ENCODE results near the gene SRGAP1.

SRGAP1 gene

DNA sequence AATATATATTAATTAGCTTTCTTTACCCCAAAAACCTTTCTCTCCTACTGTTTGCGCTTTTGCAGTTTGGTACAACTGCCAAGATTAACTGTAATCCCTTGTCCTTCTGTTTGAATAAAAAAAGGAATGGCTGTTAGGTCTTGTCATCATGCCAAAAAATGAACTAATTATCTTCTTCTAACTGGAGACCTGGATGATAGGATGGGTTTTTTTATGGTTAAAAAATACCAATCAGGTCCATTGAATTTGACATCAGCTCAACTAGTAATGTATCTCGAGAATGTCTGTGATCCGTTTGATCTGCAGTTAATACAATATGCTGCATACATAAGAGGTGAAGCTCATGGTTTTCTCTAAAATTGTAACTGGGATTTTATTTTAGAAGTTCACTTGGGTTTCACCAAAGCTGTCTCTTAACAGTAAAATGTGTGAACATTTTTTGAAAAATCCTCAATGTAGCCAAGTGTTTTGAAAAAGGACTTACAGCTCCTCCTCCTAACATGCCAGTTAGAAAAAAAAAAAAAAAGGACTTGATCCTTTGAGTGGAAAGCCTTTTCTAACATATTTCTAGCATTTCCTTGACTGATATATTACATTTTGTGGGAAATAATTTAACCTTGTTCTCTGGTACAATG is 96.8 kb downstream of the SRGAP1 start:
- no peak for DNase-seq

DNA sequence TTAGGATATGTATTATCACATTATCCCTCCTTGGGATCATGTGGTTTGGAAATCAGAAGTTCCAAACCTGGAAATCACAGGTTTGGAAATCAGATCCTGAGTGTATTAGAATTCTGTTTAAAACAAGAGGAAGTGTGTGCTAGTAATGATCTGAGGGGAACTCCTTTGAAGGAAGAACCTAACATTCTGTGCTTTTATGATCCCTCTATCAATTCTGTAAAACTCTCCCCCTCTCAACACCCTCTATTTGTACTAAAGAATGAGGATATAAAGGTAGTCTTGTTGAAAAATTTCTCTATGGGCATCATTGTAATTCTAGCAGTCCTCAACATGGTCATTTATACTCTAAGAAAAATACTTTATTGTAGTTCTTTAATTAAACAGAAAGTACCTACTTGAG is 97.4 kb downstream of the SRGAP1 start:
- DNase-seq, result no peak

- DNase-seq, result no peak
Observed at GRCh38 chr12:63942464-63943241, 98.2 kb downstream of the SRGAP1 start.

- DNase-seq, result no peak
Observed at GRCh38 chr12:63944034-63944579, 99.6 kb downstream of the SRGAP1 start.

DNA sequence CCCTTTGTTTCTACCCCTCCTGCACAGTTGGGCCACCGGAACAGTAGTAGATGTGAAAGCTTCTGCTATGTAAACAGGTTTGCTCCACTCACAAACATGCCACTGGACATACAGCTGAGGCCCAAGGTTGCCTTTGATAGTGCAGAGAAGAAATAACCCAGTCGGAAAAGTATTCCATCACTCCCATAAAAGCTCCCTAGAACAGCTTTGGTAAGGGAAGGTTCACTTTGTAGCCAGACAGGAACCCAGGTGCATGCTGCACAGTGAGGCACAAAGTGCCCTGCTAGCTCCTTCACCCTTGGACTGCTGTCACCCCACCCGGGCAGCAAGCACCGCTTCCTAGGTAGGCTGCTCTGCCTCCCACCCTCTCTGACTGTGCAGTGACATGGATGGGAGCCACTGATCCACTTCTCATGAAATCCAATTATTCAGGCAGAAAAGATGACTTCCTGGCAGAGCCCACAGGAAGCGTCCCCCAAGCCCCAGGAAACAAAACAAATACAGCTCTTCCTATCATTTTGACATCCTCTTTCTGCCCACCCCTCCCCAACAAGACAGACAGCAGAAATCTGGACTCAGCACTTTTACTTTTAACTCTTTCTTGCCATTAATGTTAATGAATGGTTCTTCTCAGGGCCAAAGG is 100.2 kb downstream of the SRGAP1 start:
- DNase-seq, result no peak

DNA sequence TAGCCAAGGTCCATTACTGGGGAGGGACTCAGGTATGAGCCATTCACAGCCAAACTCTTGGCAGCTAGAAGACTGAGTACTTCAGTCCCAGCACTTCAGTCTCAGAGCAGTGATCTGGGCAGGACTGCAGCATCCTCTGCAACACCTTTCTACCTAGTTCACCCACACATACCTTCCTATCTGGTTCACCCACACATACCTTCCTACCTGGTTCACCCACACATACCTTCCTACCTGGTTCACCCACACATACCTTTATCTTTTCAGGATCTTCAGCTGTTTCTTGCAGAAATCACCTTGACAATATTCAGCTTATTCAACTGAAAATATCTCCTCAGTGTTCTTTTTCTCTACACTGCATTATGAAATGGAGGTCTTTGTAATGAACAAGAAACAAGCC is 101.3 kb downstream of the SRGAP1 start:
- DNase-seq, result no peak

GRCh38 chr12:63948211-63948610 is 103.7 kb downstream of the SRGAP1 start:
- DNase-seq, result no peak

DNA sequence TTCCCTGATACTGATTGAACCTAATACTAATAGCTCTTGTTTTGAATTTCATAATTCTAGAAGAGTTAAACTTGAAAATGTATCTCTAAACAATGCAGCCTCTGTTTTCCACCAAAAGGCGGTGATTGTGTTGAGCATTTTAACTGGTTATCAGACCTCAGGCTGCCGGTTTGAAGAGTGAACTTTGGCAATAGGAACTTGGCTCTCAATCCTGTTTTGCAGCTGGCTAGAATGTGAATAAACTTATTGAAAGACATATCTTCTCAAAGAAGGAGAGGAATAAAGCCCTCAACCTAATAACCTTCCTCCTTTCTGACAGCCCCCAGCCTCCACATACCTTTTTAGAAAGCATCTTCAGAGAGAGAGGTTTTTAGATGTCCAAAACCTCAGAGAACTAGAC is 105.4 kb downstream of the SRGAP1 start:
- no peak for DNase-seq

GRCh38 chr12:63952995-63953394 is 108.5 kb downstream of the SRGAP1 start:
- DNase-seq, result no peak

- no peak for DNase-seq
Observed at GRCh38 chr12:63955831-63956666, 111.5 kb downstream of the SRGAP1 start.

DNA sequence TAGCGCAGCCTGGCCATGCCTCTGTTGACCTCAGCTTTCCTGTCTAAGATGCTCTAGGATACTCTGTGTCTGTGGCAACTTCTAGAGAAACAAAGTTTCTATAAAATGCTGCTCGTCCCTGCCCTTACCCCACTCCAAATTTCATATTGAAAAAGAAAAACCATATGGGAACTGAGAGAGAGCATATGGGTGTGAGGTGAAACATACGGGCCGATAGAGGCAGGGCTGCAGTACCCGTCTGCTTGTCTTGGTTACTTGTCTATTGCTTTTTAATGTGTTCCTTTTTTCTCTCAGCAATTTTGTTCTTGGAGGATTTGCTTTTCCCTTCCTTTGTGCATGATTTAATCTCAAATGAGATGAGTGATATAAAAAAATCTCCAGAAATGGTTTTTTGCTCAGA is 113.0 kb downstream of the SRGAP1 start:
- no peak for DNase-seq

DNA sequence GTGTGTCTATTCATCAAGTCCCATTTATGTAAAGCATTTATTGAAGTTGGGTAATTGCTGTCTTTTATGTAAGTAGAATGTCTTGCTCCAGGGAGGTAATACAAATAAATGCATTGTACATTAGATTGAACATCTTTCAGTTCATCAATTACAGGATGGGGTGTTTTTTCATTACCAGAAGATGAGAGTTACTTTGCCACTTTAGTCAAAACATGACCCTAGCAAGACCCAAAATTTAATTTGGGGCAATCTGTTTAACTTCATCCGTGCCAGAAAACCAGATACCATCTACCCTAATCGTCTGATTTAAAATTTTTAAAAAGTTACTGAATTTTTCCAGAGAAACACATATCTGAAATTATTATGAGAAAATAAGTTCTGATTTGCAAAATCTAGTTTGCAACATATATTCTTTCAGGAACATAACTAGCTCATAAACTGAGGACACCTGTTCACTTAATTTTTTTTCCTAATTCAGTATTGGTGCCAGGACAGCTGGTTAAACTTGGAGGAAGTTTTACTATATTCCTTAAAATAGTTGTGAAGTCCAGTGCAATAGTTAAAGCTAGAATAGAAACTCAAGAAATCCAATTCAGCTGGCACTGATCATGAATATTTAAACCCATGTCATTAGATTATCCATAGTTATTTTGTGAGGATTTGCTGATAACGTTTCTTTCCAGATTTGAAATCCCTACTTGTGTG is 114.5 kb downstream of the SRGAP1 start:
- DNase-seq, result no peak

- no peak for DNase-seq
Observed at GRCh38 chr12:63961048-63961447, 116.5 kb downstream of the SRGAP1 start.

GRCh38 chr12:63961543-63961942 is 117.0 kb downstream of the SRGAP1 start:
- no peak for DNase-seq

GRCh38 chr12:63963868-63964267 is 119.4 kb downstream of the SRGAP1 start:
- DNase-seq, result no peak

GRCh38 chr12:63964301-63964700 is 119.8 kb downstream of the SRGAP1 start:
- no peak for DNase-seq

- no peak for DNase-seq
Observed at GRCh38 chr12:63965936-63966605, 121.6 kb downstream of the SRGAP1 start.

DNA sequence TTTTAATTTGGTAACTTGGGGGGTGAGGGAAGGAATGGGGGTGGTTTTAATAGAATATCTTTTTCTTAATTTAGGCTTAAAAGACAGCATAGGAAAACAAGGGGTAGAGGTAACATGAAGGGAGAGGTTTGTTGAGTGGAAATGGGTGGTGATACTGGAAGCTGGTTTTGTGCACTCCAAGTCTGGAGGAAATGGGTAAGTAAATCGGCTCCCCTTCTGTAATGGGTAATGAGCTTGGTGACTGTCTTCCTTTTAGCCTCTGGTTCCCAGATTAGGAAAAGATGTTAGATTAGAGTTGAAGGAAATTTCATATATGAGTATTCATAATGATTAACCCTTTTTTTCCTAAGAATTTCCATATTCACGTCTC is 122.1 kb downstream of the SRGAP1 start:
- no peak for DNase-seq

- no peak for DNase-seq
Observed at GRCh38 chr12:63967358-63968145, 123.1 kb downstream of the SRGAP1 start.

GRCh38 chr12:63968673-63969072 is 124.2 kb downstream of the SRGAP1 start:
- DNase-seq, result no peak

- DNase-seq, result no peak
Observed at GRCh38 chr12:63976902-63977395, 132.4 kb downstream of the SRGAP1 start.
